Putamen (tissue), 1 donor: Measurements from ENCODE around the gene PPP2R3A.
"Not testable (repeated sequence)": the region's sequence is repeated elsewhere in the genome, so short reads cannot be mapped to it uniquely, and the experiment has no call there.

Source experiments
- DNase-seq: peaks from one replicate; pipeline ENCODE4 v3.0.0-alpha.2; 2016; ENCODE audit warnings: low spot score

PPP2R3A gene

DNA sequence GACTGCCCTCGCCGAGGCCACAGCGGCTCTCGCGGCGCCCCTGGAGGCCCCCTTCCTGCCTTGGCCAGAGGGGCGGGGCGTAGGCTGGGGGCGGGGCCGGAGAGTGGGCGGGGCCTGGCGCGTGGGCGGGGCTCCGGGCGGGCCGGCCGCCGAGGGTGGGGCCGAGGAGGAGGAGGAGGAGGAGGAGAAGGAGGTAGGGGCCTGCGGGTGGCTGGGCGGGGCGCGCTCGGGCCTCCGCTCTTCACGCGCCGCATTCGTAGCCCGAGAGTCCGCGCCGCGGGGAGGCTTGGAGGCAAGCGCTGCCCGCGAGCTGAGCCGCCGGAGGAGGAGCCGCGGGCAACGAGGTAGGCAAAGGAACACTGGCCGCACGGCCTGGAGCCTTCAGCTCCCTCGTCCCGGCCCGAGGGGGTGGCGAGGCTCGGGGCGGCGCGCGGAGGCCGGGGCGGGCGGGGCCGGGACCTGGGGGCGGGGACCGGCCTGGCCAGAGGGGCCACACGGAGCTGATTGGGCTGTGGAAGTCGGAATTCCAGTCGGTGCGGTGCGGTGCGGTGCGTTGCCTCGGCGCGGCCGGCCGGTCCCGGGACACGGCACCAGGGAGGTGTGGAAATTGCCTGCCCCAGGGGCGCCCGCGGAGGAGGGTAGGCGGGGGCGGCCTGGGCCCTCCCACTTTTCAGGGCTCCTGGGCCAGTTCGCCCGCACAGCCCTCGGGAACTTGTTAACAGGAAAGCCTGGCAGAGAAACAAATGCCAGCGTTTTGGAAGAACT is at the start of gene PPP2R3A:
Gene PPP2R3A (plus strand): TSS at position 223 of the 765 bp plus-strand sequence. CDS start 35,771 bp downstream, outside the sequence.
- peak; percentile 89 for DNase-seq

DNA sequence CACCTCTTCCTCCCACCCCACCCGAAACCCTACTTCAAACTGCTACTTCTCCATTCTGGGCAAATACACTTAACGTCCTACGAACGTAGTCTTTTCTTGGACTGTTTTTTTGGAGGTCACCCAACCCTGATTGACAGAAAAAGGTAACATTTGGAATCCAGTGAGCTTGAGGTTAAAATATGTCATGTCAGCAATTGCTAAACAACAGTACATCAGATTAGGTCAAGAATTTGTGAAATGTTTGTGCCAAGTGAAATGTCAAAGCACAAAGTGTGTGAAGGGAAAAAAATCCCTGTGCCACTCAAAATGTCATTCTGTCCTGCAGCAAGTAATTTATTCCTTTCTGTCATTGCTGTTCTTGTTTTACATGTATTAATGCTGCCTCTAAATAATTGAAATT is 49.2 kb upstream of the PPP2R3A start:
- no peak for DNase-seq

DNA sequence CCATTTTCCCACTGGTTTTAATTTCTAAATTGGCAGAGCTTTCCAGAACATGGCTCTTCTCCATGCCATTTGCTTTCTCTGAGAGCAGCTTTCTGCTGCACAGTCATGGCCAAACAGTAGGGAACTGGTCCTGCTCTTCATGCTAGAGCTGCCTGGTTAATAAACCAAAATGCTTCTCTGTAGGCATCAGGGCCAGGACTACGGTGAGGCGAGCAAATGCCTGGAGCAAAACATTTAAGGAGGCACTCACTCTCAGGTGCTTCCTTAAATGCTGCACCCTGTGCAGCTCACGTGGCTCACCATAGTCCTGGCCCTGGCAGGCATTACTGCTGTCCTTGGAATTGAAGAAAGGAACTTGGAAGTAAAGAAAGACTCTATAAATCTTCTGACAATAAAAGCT is 48.5 kb upstream of the PPP2R3A start:
- DNase-seq = no peak

DNA sequence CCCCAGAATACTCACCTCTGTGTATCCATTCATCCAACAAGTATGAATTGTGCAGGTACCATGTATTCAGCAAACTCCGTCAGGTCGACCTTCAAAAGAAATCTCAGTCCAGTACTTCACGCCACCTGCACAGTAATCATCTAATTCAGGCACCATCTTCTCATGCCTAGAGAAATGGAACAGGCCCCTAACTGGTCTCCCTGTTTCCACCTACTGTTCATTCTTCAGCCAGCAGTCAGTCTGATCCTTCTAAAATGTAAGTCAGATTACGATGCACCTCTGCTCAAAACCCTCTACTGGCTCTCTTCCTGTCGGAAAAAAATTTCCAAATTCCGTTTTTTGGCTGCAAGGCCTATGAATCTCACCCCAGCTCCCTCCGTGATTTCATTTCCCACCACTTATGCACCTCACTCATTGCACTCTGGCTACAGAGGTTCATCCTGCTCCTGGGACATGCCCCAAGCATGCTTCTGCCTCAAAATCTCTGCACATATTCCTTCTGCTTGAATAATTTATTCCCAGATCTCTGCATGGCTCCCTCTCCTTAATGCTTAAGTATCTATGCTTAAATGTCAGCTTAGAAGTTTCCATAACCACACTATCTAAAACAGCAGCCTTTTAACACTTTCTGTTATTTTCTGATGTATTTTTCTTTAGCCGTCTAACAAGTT is 47.5 kb upstream of the PPP2R3A start:
- DNase-seq = no peak

- DNase-seq = no peak
Observed at GRCh38 chr3:135918600-135918999, 46.9 kb upstream of the PPP2R3A start.

GRCh38 chr3:135920275-135920674 is 45.3 kb upstream of the PPP2R3A start:
- no peak for DNase-seq

GRCh38 chr3:135922903-135923250 is 42.7 kb upstream of the PPP2R3A start:
- DNase-seq = no peak

GRCh38 chr3:135924506-135924905 is 41.0 kb upstream of the PPP2R3A start:
- DNase-seq = no peak

DNA sequence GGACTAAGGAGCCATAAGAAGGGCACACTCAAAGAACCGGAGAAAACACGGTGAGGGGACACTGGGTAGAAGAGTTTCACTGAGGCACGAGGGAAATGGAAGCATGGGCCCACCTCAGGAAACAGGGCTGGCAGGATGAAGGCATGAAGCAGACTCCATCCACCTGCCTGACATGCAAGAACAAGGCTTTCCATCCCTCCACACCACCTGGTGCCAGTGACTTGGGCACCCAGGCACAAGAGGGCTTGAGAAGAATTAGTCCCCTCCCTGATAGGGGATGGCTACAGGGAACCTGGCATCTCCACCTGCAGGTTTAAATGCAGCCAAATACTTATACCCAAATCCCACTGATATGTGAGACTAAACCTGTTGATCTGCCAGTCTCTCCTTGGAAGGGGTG is 38.9 kb upstream of the PPP2R3A start:
- DNase-seq = no peak

DNA sequence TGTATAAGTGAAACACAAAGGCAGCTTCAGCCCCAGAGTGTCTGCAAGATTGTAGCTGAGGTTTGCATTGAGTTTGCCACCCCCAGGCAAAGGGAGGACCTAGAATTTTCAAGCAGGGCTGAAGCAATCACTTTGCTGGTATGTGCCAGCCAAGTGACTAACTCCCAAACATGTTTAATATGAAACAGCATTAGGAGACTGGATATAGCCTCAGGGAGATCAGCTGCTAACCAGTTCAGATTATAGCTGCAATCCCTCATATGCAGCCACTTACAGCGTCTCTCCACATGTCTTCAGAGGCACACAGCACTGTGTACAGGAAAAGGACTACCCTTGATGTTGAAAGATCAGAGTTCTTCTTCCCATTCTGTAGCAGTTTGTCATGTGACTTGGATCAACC is 38.4 kb upstream of the PPP2R3A start:
- no peak for DNase-seq

GRCh38 chr3:135929670-135930069 is 35.9 kb upstream of the PPP2R3A start:
- peak; percentile 3 for DNase-seq

DNA sequence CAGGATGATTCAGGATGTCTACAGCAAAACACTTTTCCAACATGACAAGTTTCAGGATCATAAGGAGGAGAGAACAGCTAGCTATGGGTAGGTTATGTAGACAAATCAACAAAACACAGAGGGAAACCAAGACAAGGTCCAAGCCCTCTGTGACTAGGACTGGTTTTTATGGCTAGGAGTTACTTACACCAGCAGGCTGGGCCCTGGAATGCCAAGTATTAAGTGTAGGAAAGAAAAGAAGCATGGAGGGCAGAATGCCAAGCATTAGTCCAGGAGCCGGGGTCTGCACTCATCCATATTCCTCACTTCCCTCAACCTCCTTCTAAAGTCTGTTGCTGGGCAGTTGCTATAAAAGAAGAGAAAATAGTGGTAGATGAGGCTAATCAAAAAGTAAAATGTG is 35.3 kb upstream of the PPP2R3A start:
- no peak for DNase-seq

DNA sequence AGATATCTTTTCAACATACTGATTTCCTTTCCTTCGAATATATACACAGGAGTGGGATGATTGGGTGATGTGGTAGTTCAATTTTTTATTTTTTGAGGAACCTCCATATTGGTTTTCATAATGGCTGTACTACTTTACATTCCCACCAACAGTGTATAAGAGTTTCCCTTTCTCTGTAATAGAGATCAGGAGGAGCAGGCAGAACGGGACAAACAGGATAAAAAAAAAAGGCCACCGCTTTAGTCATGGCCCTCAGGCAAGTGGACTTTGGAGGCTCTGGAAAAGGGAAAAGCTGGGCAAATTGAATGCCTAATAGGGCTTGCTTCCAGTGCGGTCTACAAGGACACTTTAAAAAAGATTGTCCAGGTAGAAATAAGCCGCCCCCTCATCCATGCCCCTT is 30.4 kb upstream of the PPP2R3A start:
- not testable (repeated sequence) for DNase-seq

DNA sequence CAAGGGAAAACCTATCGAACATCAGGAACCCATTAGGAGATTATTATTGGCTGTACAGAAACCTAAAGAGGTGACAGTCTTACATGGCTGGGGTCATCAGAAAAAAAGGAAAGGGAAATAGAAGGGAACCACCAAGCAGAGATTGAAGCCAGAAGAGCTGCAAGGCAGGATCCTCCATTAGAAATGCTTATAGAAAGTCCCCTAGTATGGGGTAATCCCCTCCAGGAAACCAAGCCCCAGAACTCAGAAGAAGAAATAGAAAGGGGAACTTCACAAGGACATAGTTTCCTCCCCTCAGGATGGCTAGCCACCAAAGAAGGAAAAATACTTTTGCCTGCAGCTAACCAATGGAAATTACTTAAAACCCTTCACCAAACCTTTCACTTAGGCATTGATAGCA is 27.8 kb upstream of the PPP2R3A start:
- not testable (repeated sequence) for DNase-seq

GRCh38 chr3:135944831-135945230 is 20.7 kb upstream of the PPP2R3A start:
- no peak for DNase-seq

DNA sequence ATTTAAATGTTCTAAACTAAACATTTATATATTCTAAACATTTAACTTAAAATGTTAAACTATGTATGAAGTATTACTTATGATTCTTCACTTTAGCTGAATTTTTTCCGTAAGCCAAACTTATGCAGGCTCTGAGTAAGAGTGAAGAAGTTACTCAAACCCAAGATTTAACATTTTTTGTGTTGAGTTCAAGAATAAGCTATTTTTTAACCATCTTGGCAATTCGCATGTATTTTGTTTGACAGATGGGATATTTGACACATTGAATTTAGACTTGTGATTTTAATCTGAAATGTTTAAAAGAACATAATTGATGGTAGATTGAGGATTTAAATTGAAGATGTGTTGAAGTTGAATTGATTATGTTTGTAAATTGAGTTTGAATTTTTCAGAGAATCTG is 14.6 kb upstream of the PPP2R3A start:
- no peak for DNase-seq

GRCh38 chr3:135964160-135964955 is 1.2 kb upstream of the PPP2R3A start:
- no peak for DNase-seq

DNA sequence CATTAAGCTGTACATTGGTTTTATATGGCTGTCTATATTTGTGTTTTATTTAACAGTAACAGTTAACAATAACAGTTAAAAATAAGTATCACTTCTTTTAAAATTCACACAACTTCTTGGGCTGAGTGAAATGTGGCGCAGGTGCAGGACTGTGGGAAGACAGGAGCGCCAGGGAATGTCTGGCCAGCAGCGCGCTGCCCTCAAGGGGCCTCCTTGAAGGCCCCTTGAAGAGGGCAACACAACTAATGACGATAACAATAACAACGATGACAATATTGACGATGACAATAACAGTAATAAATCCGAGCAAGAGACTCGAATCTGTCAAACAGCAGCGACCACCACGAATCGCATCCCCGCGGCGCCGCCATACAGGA is 411 bp upstream of the PPP2R3A start:
- no peak for DNase-seq

GRCh38 chr3:135966271-135966961 is 888 bp downstream of the PPP2R3A start:
- DNase-seq = no peak

DNA sequence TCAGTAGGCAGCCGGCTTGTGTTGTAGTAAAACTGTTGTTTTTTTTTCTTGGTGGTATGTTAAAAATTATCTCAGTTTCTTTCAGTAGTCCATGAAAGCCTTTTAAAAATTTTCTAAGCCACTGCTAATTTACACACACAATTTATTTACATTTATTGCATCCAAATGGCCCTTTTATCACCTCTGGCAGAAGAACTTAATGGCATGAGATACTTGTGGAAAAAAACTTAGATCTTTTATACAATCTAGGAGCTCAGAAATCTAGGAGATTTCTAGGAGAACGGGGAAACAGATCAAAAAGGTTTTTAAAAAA is 1.4 kb downstream of the PPP2R3A start:
- no peak for DNase-seq

- no peak for DNase-seq
Observed at GRCh38 chr3:135967867-135968266, 2.3 kb downstream of the PPP2R3A start.

DNA sequence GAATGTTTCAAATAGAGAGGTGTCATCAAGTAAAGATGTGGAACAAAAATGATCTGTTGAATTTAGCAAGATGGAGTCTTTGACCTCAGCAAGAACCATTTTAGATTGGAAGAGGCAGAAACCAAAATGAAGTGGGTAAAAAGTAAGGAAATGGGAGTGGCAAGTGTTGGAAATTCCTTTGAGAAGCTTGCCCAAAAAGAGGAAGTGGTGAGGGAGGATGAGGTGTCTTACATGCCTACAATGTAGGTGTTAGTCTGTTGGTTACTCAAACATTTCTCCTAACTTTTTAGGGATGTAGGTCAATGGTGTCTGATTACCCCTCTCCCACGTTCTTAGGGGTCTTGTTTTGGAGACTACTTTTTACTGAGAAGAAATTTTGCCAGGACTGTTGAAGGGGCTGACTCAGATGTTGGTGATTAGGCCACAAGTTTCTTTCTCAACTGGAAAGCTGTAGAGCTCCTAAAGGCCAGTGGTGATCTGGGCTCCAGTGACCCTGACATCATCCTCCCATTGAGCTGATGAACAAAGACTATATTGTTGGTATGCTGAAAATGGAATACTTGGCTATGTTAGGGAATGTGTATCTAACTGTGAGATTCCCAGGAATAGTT is 5.1 kb downstream of the PPP2R3A start:
- DNase-seq = peak; percentile 86
